Left lobe of liver (tissue), 2 donors: Measurements from ENCODE around the gene RETN. TPM values are rescaled to one million over a fixed set of nuclear protein-coding genes. Genes with fewer than 3 reads are reported as not detected.
A peak's percentile ranks its signal among the peaks of the same experiment; 100 is the strongest.

Experiments
- ATAC-seq: fragments of 200-7000 bp; cut with Tn5 transposase; one replicate; pipeline ENCODE4 v1.9.1; 2020; ENCODE audit warnings: mild to moderate bottlenecking, moderate library complexity
- DNase-seq: peaks from one replicate; pipeline ENCODE4 v3.0.0-alpha.2; 2020; ENCODE audit warnings: low spot score
- total RNA-seq: library from RNA; stranded (reverse); gene quantifications from one replicate; pipeline ENCODE4 v1.2.1, GENCODE V29; 2021
- donor health status: DM: no; HTN: no; CAD: no; lungs with moderate emphysema.
- donor health status: DM: no; HTN: yes; CAD: no.

The RETN gene
- total RNA-seq, 1 donor from 2014 or later, result not detected

- ATAC-seq (peak; percentile 31), DNase-seq (no peak)
Observed at GRCh38 chr19:7705387-7706187, 36.7 kb downstream of the RETN start.

- DNase-seq, result no peak
- no peak for ATAC-seq
Observed at GRCh38 chr19:7706188-7706954, 37.5 kb downstream of the RETN start.

GRCh38 chr19:7706955-7707456, 38.2 kb downstream of the RETN start:
- ATAC-seq, result peak; percentile 53
- DNase-seq, result no peak

GRCh38 chr19:7709932-7710460, 41.1 kb downstream of the RETN start:
- ATAC-seq, result no peak
- DNase-seq, result no peak

- DNase-seq (no peak), ATAC-seq (no peak)
Observed at GRCh38 chr19:7710616-7711015, 41.8 kb downstream of the RETN start.

GRCh38 chr19:7715671-7716070, 46.8 kb downstream of the RETN start:
- DNase-seq, result no peak
- no peak for ATAC-seq

GRCh38 chr19:7716762-7717161, 47.9 kb downstream of the RETN start:
- ATAC-seq (no peak), DNase-seq (no peak)

GRCh38 chr19:7718668-7719067, 49.8 kb downstream of the RETN start:
- ATAC-seq (peak; percentile 36), DNase-seq (no peak)

Other genes starting within 250 kb of the RETN start
- gene PEX11G, start 180.0 kb upstream of the RETN start, total RNA-seq, result 16.5 TPM
- 31.3 TPM for gene ZNF358, start 152.9 kb upstream of the RETN start, total RNA-seq
- gene MCOLN1, start 146.4 kb upstream of the RETN start, total RNA-seq, result 25.7 TPM
- gene PNPLA6, start 133.3 kb upstream of the RETN start, total RNA-seq, result 57.9 TPM
- 40.8 TPM for gene CAMSAP3, start 73.2 kb upstream of the RETN start, total RNA-seq
- 21.2 TPM for gene XAB2, start 39.5 kb upstream of the RETN start, total RNA-seq
- 75.6 TPM for gene PET100, start 39.3 kb upstream of the RETN start, total RNA-seq
- gene PCP2, start 35.3 kb upstream of the RETN start, total RNA-seq, result 1.7 TPM
- gene STXBP2, start 31.9 kb upstream of the RETN start, total RNA-seq, result 48.0 TPM
- 0.18 TPM for gene MCEMP1, start 8.0 kb downstream of the RETN start, total RNA-seq
- gene TRAPPC5, start 11.8 kb downstream of the RETN start, total RNA-seq, result 53.7 TPM
- gene FCER2, start 33.1 kb downstream of the RETN start, total RNA-seq, result 0.45 TPM
- gene CLEC4G, start 63.1 kb downstream of the RETN start, total RNA-seq, result 34.3 TPM
- gene CD209, start 78.5 kb downstream of the RETN start, total RNA-seq, result 1.2 TPM
- 13.2 TPM for gene CLEC4M, start 94.2 kb downstream of the RETN start, total RNA-seq
- 4.8 TPM for gene EVI5L, start 161.2 kb downstream of the RETN start, total RNA-seq
- gene PRR36, start 205.3 kb downstream of the RETN start, total RNA-seq, result 0.15 TPM
- gene LRRC8E, start 219.5 kb downstream of the RETN start, total RNA-seq, result 4.3 TPM
- 20.8 TPM for gene MAP2K7, start 234.8 kb downstream of the RETN start, total RNA-seq
- gene TGFBR3L, start 245.8 kb downstream of the RETN start, total RNA-seq, result 3.4 TPM